GM18520 (cell line): ENCODE data around the gene TNXB.
"Not testable (repeated sequence)": the region's sequence is repeated elsewhere in the genome, so short reads cannot be mapped to it uniquely, and the experiment has no call there.

ENCODE experiments used
- ATAC-seq: cut with Tn5 transposase; IDR thresholded peaks from one replicate; pipeline ENCODE4 v1.9.1; 2021; ENCODE audit not compliant: unreplicated experiment

The TNXB gene

GRCh38 chr6:32109114-32109764, at the start of gene TNXB:
TNXB (minus strand) TSS chr6:32109338; CDS start chr6:32098198, 11,140 bp downstream.
- ATAC-seq, result no peak

GRCh38 chr6:32158052-32158451, 48.9 kb upstream of the TNXB start:
- ATAC-seq, result no peak

- ATAC-seq, result no peak
Measured at GRCh38 chr6:32156891-32157290, 47.8 kb upstream of the TNXB start.

- no peak for ATAC-seq
Measured at GRCh38 chr6:32154514-32155161, 45.5 kb upstream of the TNXB start.

- ATAC-seq, result no peak
Measured at GRCh38 chr6:32153564-32154513, 44.7 kb upstream of the TNXB start, which contains the start of gene PPT2. PPT2 (plus strand) TSS chr6:32154141; CDS start chr6:32154595, 454 bp downstream.

- ATAC-seq, result no peak
Measured at GRCh38 chr6:32152769-32153563, 43.8 kb upstream of the TNXB start.

GRCh38 chr6:32151863-32152768, 43.0 kb upstream of the TNXB start, which contains the start of gene PRRT1:
PRRT1 (minus strand) TSS chr6:32151939; CDS start chr6:32151827, 112 bp downstream.
- no peak for ATAC-seq

GRCh38 chr6:32151181-32151862, 42.2 kb upstream of the TNXB start:
- ATAC-seq, result no peak

- no peak for ATAC-seq
Measured at GRCh38 chr6:32149932-32150870, 41.1 kb upstream of the TNXB start.

- no peak for ATAC-seq
Measured at GRCh38 chr6:32149092-32149755, 40.1 kb upstream of the TNXB start.

GRCh38 chr6:32148289-32149091, 39.4 kb upstream of the TNXB start:
- ATAC-seq, result no peak

- ATAC-seq, result no peak
Measured at GRCh38 chr6:32147401-32148132, 38.4 kb upstream of the TNXB start.

GRCh38 chr6:32146687-32147086, 37.5 kb upstream of the TNXB start:
- no peak for ATAC-seq

GRCh38 chr6:32146287-32146686, 37.1 kb upstream of the TNXB start:
- ATAC-seq, result no peak

GRCh38 chr6:32144238-32144637, 35.1 kb upstream of the TNXB start:
- ATAC-seq, result not testable (repeated sequence)
